Progenitor cell of endocrine pancreas (in vitro differentiated cells): ENCODE data around the gene DPP8. TPM values are rescaled to one million over a fixed set of nuclear protein-coding genes. Genes with fewer than 3 reads are reported as not detected.

Source experiments
- DNase-seq: peaks from one replicate; pipeline ENCODE4 v3.0.0; 2021; ENCODE audit warnings: low spot score; ENCODE audit not compliant: unreplicated experiment
- H3K27ac Mint-ChIP-seq: 2 replicates; pipeline ENCODE4 v1.8.0; 2021; ENCODE audit warnings: mild to moderate bottlenecking, moderate library complexity, mixed read lengths
- H3K27me3 Mint-ChIP-seq: 2 replicates; pipeline ENCODE4 v1.8.0; 2021; ENCODE audit warnings: mixed read lengths
- H3K36me3 Mint-ChIP-seq: 2 replicates; pipeline ENCODE4 v1.8.0; 2022; ENCODE audit warnings: mixed read lengths; ENCODE audit not compliant: insufficient read depth
- H3K4me1 Mint-ChIP-seq: 2 replicates; pipeline ENCODE4 v1.8.0; 2021; ENCODE audit warnings: low read depth, mixed read lengths
- H3K4me3 Mint-ChIP-seq: 2 replicates; pipeline ENCODE4 v1.8.0; 2021; ENCODE audit warnings: low read depth, mild to moderate bottlenecking, moderate library complexity, mixed read lengths
- H3K9me3 Mint-ChIP-seq: 2 replicates; pipeline ENCODE4 v1.8.0; 2021; ENCODE audit warnings: low read depth, mixed read lengths
- CTCF ChIP-seq: fragments of 200-600 bp; sonication (generic); IDR thresholded peaks from one replicate; pipeline ENCODE4 v1.5.0; 2021; ENCODE audit warnings: antibody characterized with exemption, mild to moderate bottlenecking; ENCODE audit not compliant: unreplicated experiment
- total RNA-seq: library from RNA; stranded (reverse); gene quantifications from 2 replicates; pipeline ENCODE4 v1.2.1, GENCODE V29; 2021

DPP8 gene
- total RNA-seq, 1 donor from 2014 or later, result 30.7 TPM

DNA sequence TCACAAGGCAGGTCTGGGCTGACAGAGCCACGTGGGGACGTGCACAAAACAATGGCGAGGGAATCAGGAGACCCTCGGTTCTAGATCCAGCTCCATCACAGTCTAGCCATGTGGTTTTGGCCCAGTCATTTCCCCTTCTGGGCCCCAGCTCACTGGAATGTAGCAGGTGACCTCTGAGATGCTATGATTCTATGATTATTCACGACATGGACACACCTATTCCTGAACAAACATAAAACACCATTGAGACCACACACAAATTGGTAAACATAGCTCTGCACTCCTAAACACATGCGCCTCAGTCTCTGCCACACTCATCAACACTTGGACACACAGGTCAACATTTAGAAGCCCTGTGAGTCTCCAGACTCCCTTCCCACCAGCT is 103.7 kb downstream of the DPP8 start:
- H3K4me1 Mint-ChIP-seq, result peaks cover 23% of the 10 kb centered on the region
- H3K4me3 Mint-ChIP-seq, result no peak overlapping the region
- no peak for TF ChIP-seq CTCF
- no peaks in the 10 kb centered on the region for H3K9me3 Mint-ChIP-seq
- DNase-seq, result no peak
- peaks cover 19% of the 10 kb centered on the region for H3K27me3 Mint-ChIP-seq
- no peaks in the 10 kb centered on the region for H3K36me3 Mint-ChIP-seq
- H3K27ac Mint-ChIP-seq, result no peak overlapping the region

DNA sequence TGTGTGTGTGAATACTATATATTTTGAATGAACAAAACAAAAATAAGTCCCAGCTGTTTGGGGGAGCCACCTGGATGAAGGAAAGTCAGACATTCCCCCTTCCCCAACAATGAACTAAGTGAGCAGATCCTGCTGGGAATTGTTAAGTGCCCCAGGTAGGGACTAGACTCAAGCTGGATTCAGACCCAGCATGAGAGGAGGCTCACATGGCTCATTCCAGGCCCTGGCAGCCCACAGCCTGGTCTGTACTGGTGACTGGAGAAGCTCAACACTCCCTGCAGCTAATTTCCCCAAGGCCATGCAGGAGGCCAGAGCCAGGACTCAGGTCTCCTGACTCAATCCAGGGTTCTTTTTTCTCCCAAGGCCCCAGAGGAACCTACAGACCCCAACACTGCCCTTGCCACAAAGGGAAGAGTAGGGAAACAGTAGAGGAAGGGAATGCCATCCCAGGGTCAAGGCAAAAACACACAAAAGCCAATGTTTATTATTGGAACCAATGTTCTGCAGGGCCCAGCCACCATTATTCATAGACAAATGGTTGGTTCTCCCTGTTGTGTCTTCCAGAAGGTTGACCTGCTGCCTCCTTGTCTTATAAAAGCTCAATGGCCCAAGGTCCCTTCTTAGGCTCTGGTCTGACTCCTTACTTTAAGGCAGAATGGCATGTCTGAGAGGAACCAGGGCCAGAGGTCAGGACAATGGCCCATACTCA is 104.3 kb downstream of the DPP8 start:
- no peak for DNase-seq
- peaks cover 16% of the 10 kb centered on the region for H3K27me3 Mint-ChIP-seq
- H3K4me1 Mint-ChIP-seq, result peaks cover 23% of the 10 kb centered on the region
- no peak overlapping the region for H3K27ac Mint-ChIP-seq
- no peak for TF ChIP-seq CTCF
- no peak overlapping the region for H3K4me3 Mint-ChIP-seq
- no peaks in the 10 kb centered on the region for H3K36me3 Mint-ChIP-seq
- H3K9me3 Mint-ChIP-seq, result no peaks in the 10 kb centered on the region

GRCh38 chr15:65412556-65412955 is 104.9 kb downstream of the DPP8 start:
- TF ChIP-seq CTCF, result no peak
- no peak for DNase-seq
- H3K9me3 Mint-ChIP-seq, result no peaks in the 10 kb centered on the region
- no peaks in the 10 kb centered on the region for H3K36me3 Mint-ChIP-seq
- peaks cover 23% of the 10 kb centered on the region for H3K4me1 Mint-ChIP-seq
- H3K27me3 Mint-ChIP-seq, result peaks cover 16% of the 10 kb centered on the region
- H3K27ac Mint-ChIP-seq, result no peak overlapping the region
- no peak overlapping the region for H3K4me3 Mint-ChIP-seq

DNA sequence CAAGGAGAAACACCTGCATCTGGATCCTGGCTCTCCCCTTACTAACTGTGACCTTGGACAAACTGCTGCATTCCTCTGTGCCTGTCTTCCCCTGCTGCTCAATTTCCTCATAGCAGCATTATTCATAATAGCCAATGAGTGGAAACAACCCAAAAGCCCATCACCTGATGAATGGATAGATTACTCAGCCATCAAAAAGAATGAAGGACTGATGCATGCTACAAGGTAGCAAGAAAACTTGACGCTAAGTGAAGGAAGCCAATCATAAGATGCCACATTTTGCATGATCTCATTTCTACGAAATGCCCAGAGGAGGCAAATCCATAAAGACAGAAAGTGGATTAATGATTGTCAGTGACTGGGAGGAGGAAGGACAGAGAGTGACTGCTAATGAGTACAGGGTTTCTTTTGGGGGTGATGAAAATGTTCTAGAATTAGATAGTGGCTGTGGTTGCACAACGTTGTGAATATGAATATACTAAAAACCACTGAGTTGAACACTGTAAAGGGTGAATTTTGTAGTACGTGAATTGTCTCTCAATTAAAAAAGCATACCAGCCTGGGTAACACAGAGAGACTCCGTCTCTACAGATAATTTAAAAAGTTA is 105.9 kb downstream of the DPP8 start:
- Mint-ChIP-seq H3K27me3 (peaks cover 7% of the 10 kb centered on the region), H3K4me3 (no peak overlapping the region), H3K36me3 (no peaks in the 10 kb centered on the region), H3K9me3 (no peaks in the 10 kb centered on the region), H3K4me1 (peaks cover 18% of the 10 kb centered on the region), H3K27ac (no peak overlapping the region)
- no peak for DNase-seq
- no peak for TF ChIP-seq CTCF

- H3K4me3 Mint-ChIP-seq, result no peak overlapping the region
- H3K27ac Mint-ChIP-seq, result no peak overlapping the region
- H3K9me3 Mint-ChIP-seq, result no peaks in the 10 kb centered on the region
- peaks cover 18% of the 10 kb centered on the region for H3K4me1 Mint-ChIP-seq
- TF ChIP-seq CTCF, result no peak
- no peak for DNase-seq
- no peaks in the 10 kb centered on the region for H3K36me3 Mint-ChIP-seq
- H3K27me3 Mint-ChIP-seq, result peaks cover 7% of the 10 kb centered on the region
These were observed 106.5 kb downstream of the DPP8 start for GRCh38 chr15:65410972-65411371.
